ENCODE data around the gene FKBP6.

DNA sequence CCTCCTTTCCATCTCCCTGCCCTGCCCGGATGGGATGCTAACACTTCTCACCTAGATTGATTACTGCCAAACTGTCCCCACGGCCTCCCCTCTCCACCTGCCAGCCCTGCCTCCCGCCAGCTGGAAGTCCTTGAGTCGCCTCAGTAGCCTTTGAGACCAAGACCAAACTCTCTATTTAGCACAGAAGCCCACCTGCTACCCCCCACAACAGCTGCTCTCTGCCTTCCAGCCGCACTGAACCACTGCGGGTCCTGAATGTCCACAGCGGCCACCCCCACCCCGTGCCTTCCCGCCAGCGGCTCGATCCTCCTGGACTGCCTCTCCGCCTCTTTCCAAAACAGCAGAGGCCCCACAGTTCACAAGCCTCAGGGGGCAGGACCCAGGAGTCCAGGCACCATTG is 39.0 kb downstream of the FKBP6 start:
- TF ChIP-seq YY1 (IDR thresholded peaks at IDR 0.05; ENCODE audit: insufficient read depth, insufficient read length): no peak
- no peak for TF ChIP-seq SUZ12 (IDR thresholded peaks at IDR 0.05; ENCODE audit: extremely low read depth, insufficient read depth, insufficient read length)
- TF ChIP-seq ZNF274 (IDR thresholded peaks at IDR 0.05; ENCODE audit: low read depth, low read length): no peak
